Fibroblast of lung (primary cell): ENCODE results near the gene COMMD10. TPM values are rescaled to one million over a fixed set of nuclear protein-coding genes. Genes with fewer than 3 reads are reported as not detected.

ENCODE experiments used
- DNase-seq, 2 donors: peaks; one replicate each; pipeline versions ENCODE4 v3.0.0 to v3.0.0-alpha.2; 2010; ENCODE audit warnings: low read depth in 2 of 2
- H2AFZ ChIP-seq: 2 replicates; pipeline ENCODE4 v1.5.1; 2012; ENCODE audit warnings: low read length, control low read depth, inconsistent platforms
- H3K27ac ChIP-seq: 2 replicates; pipeline ENCODE4 v1.5.1; 2011; ENCODE audit warnings: low read length, control low read depth; ENCODE audit not compliant: insufficient read depth
- H3K27me3 ChIP-seq: 2 replicates; pipeline ENCODE4 v1.5.1; 2011; ENCODE audit warnings: mild to moderate bottlenecking, low read length; ENCODE audit not compliant: control insufficient read depth, insufficient read depth
- H3K36me3 ChIP-seq: 2 replicates; pipeline ENCODE4 v1.5.1; 2011; ENCODE audit warnings: low read length; ENCODE audit not compliant: control insufficient read depth, insufficient read depth
- H3K4me1 ChIP-seq: 2 replicates; pipeline ENCODE4 v1.5.1; 2011; ENCODE audit warnings: low read length; ENCODE audit not compliant: control insufficient read depth, insufficient read depth; ENCODE audit errors: extremely low read depth
- H3K4me2 ChIP-seq: 2 replicates; pipeline ENCODE4 v1.5.1; 2011; ENCODE audit warnings: low read length, control low read depth; ENCODE audit not compliant: insufficient read depth; ENCODE audit errors: extremely low read depth
- H3K4me3 ChIP-seq, 4 experiments: fragments of 200-600 bp in 1 of 4; sonication (generic) in 1 of 4; replicated peaks in 1 of 4; 2 replicates each; pipeline ENCODE4 v1.5.1; 2011 to 2016; ENCODE audit warnings: low read length in 4 of 4, low read depth in 3 of 4, mild to moderate bottlenecking in 3 of 4, control low read depth in 2 of 4, inconsistent platforms in 1 of 4, mixed read lengths in 1 of 4; ENCODE audit not compliant: insufficient read depth in 1 of 4; ENCODE audit errors: control extremely low read depth in 1 of 4
- H3K79me2 ChIP-seq: 2 replicates; pipeline ENCODE4 v1.5.1; 2012; ENCODE audit warnings: mild to moderate bottlenecking, low read length, inconsistent platforms; ENCODE audit not compliant: control insufficient read depth, insufficient read depth
- H3K9ac ChIP-seq: 2 replicates; pipeline ENCODE4 v1.5.1; 2011; ENCODE audit warnings: mild to moderate bottlenecking, low read length, control low read depth; ENCODE audit not compliant: insufficient read depth
- H3K9me3 ChIP-seq: 2 replicates; pipeline ENCODE4 v1.5.1; 2012; ENCODE audit warnings: low read depth, low read length; ENCODE audit not compliant: control insufficient read depth, insufficient read depth
- H4K20me1 ChIP-seq: 2 replicates; pipeline ENCODE4 v1.5.1; 2011; ENCODE audit warnings: low read length; ENCODE audit not compliant: control insufficient read depth, insufficient read depth; ENCODE audit errors: extremely low read depth
- EZH2 ChIP-seq: IDR thresholded peaks from 2 replicates; pipeline ENCODE4 v1.5.1; 2012; ENCODE audit warnings: low read length, control low read depth, mild to moderate bottlenecking; ENCODE audit errors: missing control alignments
- polyA plus RNA-seq, 2 donors: library from polyadenylated mRNA; depleted of rRNA in 1 of 2; stranded (reverse) in 1 of 2; unstranded in 1 of 2; fragments of >200 nt; gene quantifications; 2 replicates each; pipeline ENCODE4 v1.2.1, GENCODE V29; 2011 to 2012; ENCODE audit warnings: missing spikeins in 1 of 2
- total RNA-seq: library from RNA; depleted of rRNA; stranded (reverse); fragments of >200 nt; gene quantifications from 2 replicates; pipeline ENCODE4 v1.2.1, GENCODE V29; 2014
- TF ChIP-seq, protein P1 (sequence below), 2 donors: IDR thresholded peaks in 1 of 2; conservative IDR thresholded peaks in 1 of 2; 1 replicate in 1 of 2; 2 replicates in 1 of 2; pipeline ENCODE4 v1.5.1; 2011 to 2012; ENCODE audit warnings: low read length in 2 of 2, control low read depth in 1 of 2, inconsistent platforms in 1 of 2, low read depth in 1 of 2, mild to moderate bottlenecking in 1 of 2

The COMMD10 gene
- total and polyA plus RNA-seq, 2 donors (not counting 1 experiment from before 2014, with no cell fraction given): 24.2 to 35.8 TPM

DNA sequence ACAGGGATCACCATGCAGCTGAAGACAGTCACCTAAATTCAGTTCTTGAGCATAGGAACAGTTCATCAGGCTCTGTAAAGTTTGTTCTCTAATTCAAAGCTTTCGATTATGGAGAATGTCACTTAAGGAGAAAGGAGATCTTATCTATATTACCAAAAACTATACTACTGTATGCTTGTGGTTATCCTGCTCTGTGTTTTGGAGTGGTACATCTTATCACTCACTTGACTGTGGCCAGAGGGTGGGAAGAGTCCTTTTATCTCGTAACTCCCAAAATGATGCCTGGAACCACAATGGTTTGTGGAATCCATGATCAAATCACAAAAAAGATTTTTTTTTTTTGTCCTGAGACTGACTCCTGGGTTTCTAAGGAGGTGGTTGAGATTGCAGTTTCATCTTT is 230.7 kb downstream of the COMMD10 start:
- Histone ChIP-seq H3K9ac (no peak overlapping the region), H3K9me3 (no peaks in the 10 kb centered on the region), H3K27me3 (no peaks in the 10 kb centered on the region), H3K4me1 (no peaks in the 10 kb centered on the region), H3K4me3 (no peak overlapping the region), H3K4me2 (no peak overlapping the region), H3K79me2 (no peaks in the 10 kb centered on the region), H3K27ac (no peak overlapping the region), H2AFZ (no peak overlapping the region), H3K36me3 (no peaks in the 10 kb centered on the region), H4K20me1 (no peaks in the 10 kb centered on the region)
- no peak for TF ChIP-seq EZH2
- TF ChIP-seq, protein P1, sequence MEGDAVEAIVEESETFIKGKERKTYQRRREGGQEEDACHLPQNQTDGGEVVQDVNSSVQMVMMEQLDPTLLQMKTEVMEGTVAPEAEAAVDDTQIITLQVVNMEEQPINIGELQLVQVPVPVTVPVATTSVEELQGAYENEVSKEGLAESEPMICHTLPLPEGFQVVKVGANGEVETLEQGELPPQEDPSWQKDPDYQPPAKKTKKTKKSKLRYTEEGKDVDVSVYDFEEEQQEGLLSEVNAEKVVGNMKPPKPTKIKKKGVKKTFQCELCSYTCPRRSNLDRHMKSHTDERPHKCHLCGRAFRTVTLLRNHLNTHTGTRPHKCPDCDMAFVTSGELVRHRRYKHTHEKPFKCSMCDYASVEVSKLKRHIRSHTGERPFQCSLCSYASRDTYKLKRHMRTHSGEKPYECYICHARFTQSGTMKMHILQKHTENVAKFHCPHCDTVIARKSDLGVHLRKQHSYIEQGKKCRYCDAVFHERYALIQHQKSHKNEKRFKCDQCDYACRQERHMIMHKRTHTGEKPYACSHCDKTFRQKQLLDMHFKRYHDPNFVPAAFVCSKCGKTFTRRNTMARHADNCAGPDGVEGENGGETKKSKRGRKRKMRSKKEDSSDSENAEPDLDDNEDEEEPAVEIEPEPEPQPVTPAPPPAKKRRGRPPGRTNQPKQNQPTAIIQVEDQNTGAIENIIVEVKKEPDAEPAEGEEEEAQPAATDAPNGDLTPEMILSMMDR (conservative IDR thresholded peaks at IDR 0.05 in 1 of 2, IDR thresholded peaks at IDR 0.05 in 1 of 2; ENCODE audit: low read depth in 1 of 2, low read length in 2 of 2): no peak
- no peak for DNase-seq

DNA sequence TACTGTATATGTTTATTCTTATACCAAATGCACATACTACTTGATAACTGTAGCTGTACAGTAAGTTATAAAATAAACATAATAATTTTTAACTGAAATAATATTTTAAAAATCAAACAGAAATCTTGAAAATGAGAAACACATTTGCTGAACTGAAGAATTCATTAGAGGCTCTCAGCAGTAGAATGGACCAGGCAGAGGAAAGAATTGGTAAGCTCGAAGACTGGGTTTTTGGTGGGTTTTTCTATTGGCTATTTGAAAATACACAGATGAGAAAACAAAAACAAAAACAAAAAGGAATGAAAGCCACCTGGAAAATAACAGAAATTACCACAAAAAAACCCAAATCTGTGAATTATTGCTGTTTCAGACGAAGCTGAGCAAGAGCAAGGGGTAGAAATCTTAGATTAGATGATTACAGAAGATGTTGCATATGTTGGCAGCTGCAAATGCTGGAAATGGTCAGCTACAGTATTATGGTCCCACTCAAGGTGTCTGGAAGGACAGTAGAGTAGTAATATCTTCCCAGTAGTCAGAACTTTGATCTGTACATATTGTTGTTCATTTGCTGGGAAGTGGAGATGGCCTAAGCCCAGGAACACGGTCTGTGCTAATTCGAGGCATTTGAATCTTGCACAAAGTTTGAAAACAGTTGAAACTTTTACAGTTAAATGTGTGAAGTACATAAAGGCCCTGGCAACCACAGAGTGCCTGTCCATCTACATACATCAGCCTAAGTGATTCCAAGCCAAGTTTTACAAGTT is 233.4 kb downstream of the COMMD10 start:
- no peak overlapping the region for H3K4me3 ChIP-seq
- no peaks in the 10 kb centered on the region for H3K36me3 ChIP-seq

DNA sequence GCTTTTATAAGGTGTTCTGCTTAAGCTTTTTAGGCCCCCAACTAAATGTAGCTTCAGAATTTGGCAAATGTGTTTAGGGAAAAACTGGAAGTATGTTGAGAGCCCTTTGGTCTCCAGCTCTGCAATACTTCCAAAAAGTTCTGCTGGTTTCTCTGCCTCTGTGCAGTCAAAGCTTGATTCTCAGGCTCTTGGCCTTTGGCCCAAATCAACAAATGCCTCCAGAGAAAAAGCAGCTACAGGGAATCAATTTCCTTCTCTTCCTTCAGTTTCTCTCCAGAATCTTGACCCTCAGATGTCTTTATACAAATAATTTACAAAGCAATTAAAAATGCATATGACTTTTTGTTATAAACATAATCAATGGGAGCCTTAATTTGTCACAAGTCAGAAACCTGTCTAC is 235.7 kb downstream of the COMMD10 start:
- Histone ChIP-seq H3K79me2 (no peaks in the 10 kb centered on the region), H3K27ac (no peak overlapping the region), H4K20me1 (no peaks in the 10 kb centered on the region), H3K36me3 (no peaks in the 10 kb centered on the region), H3K27me3 (no peaks in the 10 kb centered on the region), H3K4me1 (no peaks in the 10 kb centered on the region), H3K9me3 (no peaks in the 10 kb centered on the region), H2AFZ (no peak overlapping the region), H3K9ac (no peak overlapping the region), H3K4me3 (no peak overlapping the region), H3K4me2 (no peak overlapping the region)
- TF ChIP-seq EZH2: no peak
- TF ChIP-seq, protein P1 (conservative IDR thresholded peaks at IDR 0.05 in 1 of 2, IDR thresholded peaks at IDR 0.05 in 1 of 2; ENCODE audit: low read depth in 1 of 2, low read length in 2 of 2): no peak
- DNase-seq: peak; percentile 29 to 52

More for the DNA sequence above, 233.4 kb downstream of the COMMD10 start:
- Histone ChIP-seq H2AFZ (no peak overlapping the region), H3K79me2 (no peaks in the 10 kb centered on the region), H3K9ac (no peak overlapping the region), H3K9me3 (no peaks in the 10 kb centered on the region), H3K4me2 (no peak overlapping the region), H3K27me3 (no peaks in the 10 kb centered on the region), H3K4me1 (no peaks in the 10 kb centered on the region), H3K27ac (no peak overlapping the region), H4K20me1 (no peaks in the 10 kb centered on the region)
- DNase-seq: no peak
- no peak for TF ChIP-seq EZH2
- TF ChIP-seq, protein P1 (conservative IDR thresholded peaks at IDR 0.05 in 1 of 2, IDR thresholded peaks at IDR 0.05 in 1 of 2; ENCODE audit: low read depth in 1 of 2, low read length in 2 of 2): no peak
